Upper lobe of left lung (tissue), 6 donors: Measurements from ENCODE around the gene NPBWR2. TPM values are rescaled to one million over a fixed set of nuclear protein-coding genes. Genes with fewer than 3 reads are reported as not detected.

Experiments
- ATAC-seq, 2 donors: fragments of 200-7000 bp; cut with Tn5 transposase; one replicate each; pipeline ENCODE4 v1.9.1; 2022; ENCODE audit warnings: mild to moderate bottlenecking in 2 of 2, moderate library complexity in 2 of 2; ENCODE audit not compliant: low FRiP score in 2 of 2
- DNase-seq, 2 donors: peaks; one replicate each; pipeline ENCODE4 v3.0.0-alpha.2; 2019 to 2020
- H3K27ac ChIP-seq, 4 donors: fragments of 200-600 bp; sonication (generic); one replicate each; pipeline ENCODE4 v1.5.1; 2016 to 2019
- H3K27me3 ChIP-seq, 4 donors: fragments of 200-600 bp; sonication (generic); one replicate each; pipeline ENCODE4 v1.5.1; 2017 to 2019
- H3K36me3 ChIP-seq, 4 donors: fragments of 200-600 bp; sonication (generic); one replicate each; pipeline ENCODE4 v1.5.1; 2016 to 2019
- H3K4me1 ChIP-seq, 4 donors: fragments of 200-600 bp; sonication (generic); one replicate each; pipeline ENCODE4 v1.5.1; 2018 to 2019
- H3K4me3 ChIP-seq, 4 donors: fragments of 200-600 bp; sonication (generic); one replicate each; pipeline ENCODE4 v1.5.1; 2017 to 2019; ENCODE audit warnings: mild to moderate bottlenecking in 2 of 4, moderate library complexity in 1 of 4
- H3K9me3 ChIP-seq, 4 donors: fragments of 200-600 bp; sonication (generic); one replicate each; pipeline ENCODE4 v1.5.1; 2018 to 2019
- EP300 ChIP-seq, 4 donors: sonication (generic); formaldehyde crosslinking; IDR thresholded peaks; one replicate each; pipeline ENCODE4 v1.5.1; 2017; ENCODE audit warnings: antibody characterized with exemption in 4 of 4, control low read depth in 2 of 4
- POLR2A ChIP-seq, 4 donors: fragments of 450-650 bp; IDR thresholded peaks; one replicate each; pipeline ENCODE4 v1.5.1; 2016 to 2017; ENCODE audit warnings: antibody characterized with exemption in 4 of 4, mild to moderate bottlenecking in 2 of 4
- POLR2AphosphoS5 ChIP-seq, 2 donors: sonication (generic); formaldehyde crosslinking; IDR thresholded peaks; one replicate each; pipeline ENCODE4 v1.5.1; 2017; ENCODE audit warnings: antibody characterized with exemption in 2 of 2
- WGBS, 2 donors: methylation state at CpG; one replicate each; pipeline ENCODE4 v1.1.5; 2017 to 2018; 5-methylcytosine and 5-hydroxymethylcytosine counted together
- total RNA-seq, 6 donors: library from RNA; depleted of rRNA in 4 of 6; stranded (reverse); fragments of >200 nt in 4 of 6; gene quantifications; one replicate each; pipeline versions ENCODE4 v1.1.0 to v1.2.1, GENCODE V29; 2016 to 2021
- TF ChIP-seq, protein P1 (sequence below), 6 experiments: fragments of 450-650 bp in 4 of 6; fragments of 200-600 bp in 2 of 6; sonication (generic) in 2 of 6; IDR thresholded peaks; one replicate each; pipeline ENCODE4 v1.5.1; 2016 to 2019; ENCODE audit warnings: antibody characterized with exemption in 6 of 6
- donor health status: DM: no; HTN: no; CAD: no; lungs with moderate emphysema.
- donor health status: DM: no; HTN: yes; CAD: no; lungs with severe emphysema.

The NPBWR2 gene
- total RNA-seq, 6 donors from 2014 or later = not detected

DNA sequence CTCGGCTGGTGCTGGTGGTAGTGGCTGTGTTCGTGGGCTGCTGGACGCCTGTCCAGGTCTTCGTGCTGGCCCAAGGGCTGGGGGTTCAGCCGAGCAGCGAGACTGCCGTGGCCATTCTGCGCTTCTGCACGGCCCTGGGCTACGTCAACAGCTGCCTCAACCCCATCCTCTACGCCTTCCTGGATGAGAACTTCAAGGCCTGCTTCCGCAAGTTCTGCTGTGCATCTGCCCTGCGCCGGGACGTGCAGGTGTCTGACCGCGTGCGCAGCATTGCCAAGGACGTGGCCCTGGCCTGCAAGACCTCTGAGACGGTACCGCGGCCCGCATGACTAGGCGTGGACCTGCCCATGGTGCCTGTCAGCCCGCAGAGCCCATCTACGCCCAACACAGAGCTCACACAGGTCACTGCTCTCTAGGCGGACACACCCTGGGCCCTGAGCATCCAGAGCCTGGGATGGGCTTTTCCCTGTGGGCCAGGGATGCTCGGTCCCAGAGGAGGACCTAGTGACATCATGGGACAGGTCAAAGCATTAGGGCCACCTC lies 8.8 kb downstream of the NPBWR2 start:
- DNase-seq (peak in 1 of 2 donors; percentile 77), ATAC-seq (no peak)
- Histone ChIP-seq H3K4me1 (peaks cover 10 to 14% (median 11%) of the 10 kb centered on the region in 4 donors), H3K9me3 (no peaks in the 10 kb centered on the region), H3K27ac (no peak overlapping the region), H3K27me3 (peaks cover 1 to 19% (median 12%) of the 10 kb centered on the region in 4 donors), H3K4me3 (no peak overlapping the region), H3K36me3 (peaks cover 0 to 8% (median 3%) of the 10 kb centered on the region in 4 donors)
- TF ChIP-seq EP300 (IDR thresholded peaks at IDR 0.05) = no peak
- TF ChIP-seq, protein P1, sequence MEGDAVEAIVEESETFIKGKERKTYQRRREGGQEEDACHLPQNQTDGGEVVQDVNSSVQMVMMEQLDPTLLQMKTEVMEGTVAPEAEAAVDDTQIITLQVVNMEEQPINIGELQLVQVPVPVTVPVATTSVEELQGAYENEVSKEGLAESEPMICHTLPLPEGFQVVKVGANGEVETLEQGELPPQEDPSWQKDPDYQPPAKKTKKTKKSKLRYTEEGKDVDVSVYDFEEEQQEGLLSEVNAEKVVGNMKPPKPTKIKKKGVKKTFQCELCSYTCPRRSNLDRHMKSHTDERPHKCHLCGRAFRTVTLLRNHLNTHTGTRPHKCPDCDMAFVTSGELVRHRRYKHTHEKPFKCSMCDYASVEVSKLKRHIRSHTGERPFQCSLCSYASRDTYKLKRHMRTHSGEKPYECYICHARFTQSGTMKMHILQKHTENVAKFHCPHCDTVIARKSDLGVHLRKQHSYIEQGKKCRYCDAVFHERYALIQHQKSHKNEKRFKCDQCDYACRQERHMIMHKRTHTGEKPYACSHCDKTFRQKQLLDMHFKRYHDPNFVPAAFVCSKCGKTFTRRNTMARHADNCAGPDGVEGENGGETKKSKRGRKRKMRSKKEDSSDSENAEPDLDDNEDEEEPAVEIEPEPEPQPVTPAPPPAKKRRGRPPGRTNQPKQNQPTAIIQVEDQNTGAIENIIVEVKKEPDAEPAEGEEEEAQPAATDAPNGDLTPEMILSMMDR (IDR thresholded peaks at IDR 0.05) = no peak
- TF ChIP-seq POLR2A (IDR thresholded peaks at IDR 0.05) = no peak
- no peak for TF ChIP-seq POLR2AphosphoS5 (IDR thresholded peaks at IDR 0.05)
- WGBS, 2 donors = 95 to 98% methylated on average over 9 to 26 of the region's 28 CpGs

DNA sequence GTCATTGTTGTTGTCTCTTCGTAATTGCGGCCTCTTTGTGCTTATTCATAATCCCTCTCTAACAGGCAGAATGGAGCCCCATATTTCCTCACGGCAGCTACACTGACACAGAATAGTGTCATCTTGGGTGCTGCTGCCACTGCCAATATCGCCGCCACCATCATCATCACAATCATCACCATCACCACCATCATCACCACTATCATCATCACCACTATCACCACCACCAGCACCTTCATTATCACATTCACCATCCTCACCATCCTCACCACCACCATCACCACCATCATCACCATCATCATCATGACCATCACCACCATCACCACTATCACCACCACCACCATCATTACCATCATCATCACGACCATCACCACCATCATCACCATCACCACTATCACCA lies 10.8 kb downstream of the NPBWR2 start:
- WGBS, 2 donors = 92 to 95% methylated on average over 6 of the region's 6 CpGs
- Histone ChIP-seq H3K27ac (no peak overlapping the region), H3K27me3 (peaks cover 0 to 3% (median under 1%) of the 10 kb centered on the region in 4 donors), H3K4me1 (peaks cover 0 to under 1% (median 0%) of the 10 kb centered on the region in 4 donors), H3K36me3 (peaks cover 0 to 8% (median 3%) of the 10 kb centered on the region in 4 donors), H3K9me3 (no peaks in the 10 kb centered on the region), H3K4me3 (no peak overlapping the region)
- TF ChIP-seq POLR2A (IDR thresholded peaks at IDR 0.05) (no peak), EP300 (IDR thresholded peaks at IDR 0.05) (no peak), POLR2AphosphoS5 (IDR thresholded peaks at IDR 0.05) (no peak)
- TF ChIP-seq, protein P1 (IDR thresholded peaks at IDR 0.05) = no peak
- ATAC-seq (no peak), DNase-seq (no peak)

DNA sequence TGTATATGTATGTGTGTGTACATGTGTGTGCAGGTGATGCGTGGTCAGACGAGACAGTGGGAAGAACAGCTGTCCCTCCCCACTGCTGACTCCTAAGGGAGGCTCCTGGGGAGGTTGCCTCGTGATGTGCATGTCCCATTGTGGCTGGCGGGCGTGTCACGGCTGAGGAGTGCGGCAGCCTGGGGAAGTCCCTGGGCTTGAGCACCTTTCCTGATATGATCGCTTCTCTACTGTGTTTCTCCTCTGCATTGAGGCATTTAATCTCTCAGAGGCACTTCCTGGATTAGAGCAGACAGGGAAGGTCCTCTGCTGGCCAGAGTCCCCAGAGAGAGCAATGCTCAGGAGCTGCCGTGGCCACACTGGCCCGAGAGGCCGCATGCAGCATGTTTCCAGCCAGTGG lies 11.4 kb downstream of the NPBWR2 start:
- Histone ChIP-seq H3K4me3 (no peak overlapping the region), H3K9me3 (no peaks in the 10 kb centered on the region), H3K27ac (no peak overlapping the region), H3K27me3 (no peaks in the 10 kb centered on the region), H3K36me3 (peaks cover 0 to 8% (median 3%) of the 10 kb centered on the region in 4 donors), H3K4me1 (no peaks in the 10 kb centered on the region)
- ATAC-seq (no peak), DNase-seq (no peak)
- whole genome bisulfite sequencing, 2 donors = 80 to 84% methylated on average over 8 to 11 of the region's 11 CpGs
- TF ChIP-seq EP300 (IDR thresholded peaks at IDR 0.05) (no peak), POLR2AphosphoS5 (IDR thresholded peaks at IDR 0.05) (no peak), POLR2A (IDR thresholded peaks at IDR 0.05) (no peak)
- TF ChIP-seq, protein P1 (IDR thresholded peaks at IDR 0.05) = no peak

DNA sequence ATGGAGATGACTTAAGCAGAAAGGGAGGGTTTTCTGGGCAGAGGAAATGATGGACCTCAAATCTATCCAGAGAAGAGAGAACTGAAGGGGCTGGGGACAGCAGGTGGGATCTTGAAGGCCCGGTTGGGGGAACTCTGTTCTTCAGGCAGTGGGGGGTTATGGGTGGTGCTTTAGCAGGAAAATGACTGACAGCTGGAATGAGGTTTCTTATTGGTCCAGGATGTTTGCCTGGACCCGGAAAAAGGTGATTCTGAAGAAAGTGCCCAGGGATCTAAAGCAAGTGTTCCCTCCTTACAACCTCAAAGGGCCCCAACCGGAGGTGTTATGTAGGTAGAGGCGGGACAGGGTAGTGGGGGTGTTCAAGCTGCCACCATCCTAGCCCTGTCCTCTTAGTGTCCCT lies 11.9 kb downstream of the NPBWR2 start:
- H3K27me3 ChIP-seq = no peaks in the 10 kb centered on the region

More for the DNA sequence above, 11.9 kb downstream of the NPBWR2 start:
- Histone ChIP-seq H3K9me3 (no peaks in the 10 kb centered on the region), H3K27ac (no peak overlapping the region), H3K4me1 (no peaks in the 10 kb centered on the region), H3K4me3 (no peak overlapping the region), H3K36me3 (peaks cover 0 to 8% (median 3%) of the 10 kb centered on the region in 4 donors)
- DNase-seq = no peak
- TF ChIP-seq POLR2A (IDR thresholded peaks at IDR 0.05) (no peak), POLR2AphosphoS5 (IDR thresholded peaks at IDR 0.05) (no peak), EP300 (IDR thresholded peaks at IDR 0.05) (no peak)
- TF ChIP-seq, protein P1 (IDR thresholded peaks at IDR 0.05) = no peak
- no peak for ATAC-seq
- 70 to 83% methylated on average over 4 of the region's 4 CpGs for WGBS, 2 donors
